ENCODE measurements around the gene ADCY9.
"Not testable (repeated sequence)": the region's sequence is repeated elsewhere in the genome, so short reads cannot be mapped to it uniquely, and the experiment has no call there.

GRCh38 chr16:4153364-4153763 lies 37.1 kb upstream of the ADCY9 start:
- TF ChIP-seq CTCF (IDR thresholded peaks at IDR 0.05; ENCODE audit: insufficient read depth, low read length, poor library complexity, severe bottlenecking); EZH2phosphoT487 (conservative IDR thresholded peaks at IDR 0.05; ENCODE audit: low read length): not testable (repeated sequence)

All from SU-DHL-6 (cell line).